Measurements from ENCODE around the gene LCN6.
"Not testable (repeated sequence)": the region's sequence is repeated elsewhere in the genome, so short reads cannot be mapped to it uniquely, and the experiment has no call there.

The LCN6 gene

GRCh38 chr9:136712690-136713544, 35.4 kb downstream of the LCN6 start:
- Histone ChIP-seq H3F3A (ENCODE audit: low read depth) (no peaks in the 10 kb centered on the region), H3K9me2 (replicated peaks; ENCODE audit: low read depth, low read length) (no peaks in the 10 kb centered on the region), H3K27me3 (ENCODE audit: insufficient read depth, low read length, poor library complexity, severe bottlenecking) (no peaks in the 10 kb centered on the region), H2AFZ (ENCODE audit: low read length) (no peak overlapping the region), H3K4me3 (ENCODE audit: low read length, poor library complexity, severe bottlenecking) (no peak overlapping the region), H3K4me1 (ENCODE audit: insufficient read depth, low read length, poor library complexity, severe bottlenecking) (no peaks in the 10 kb centered on the region), H3K36me3 (ENCODE audit: insufficient read depth, low read length) (no peaks in the 10 kb centered on the region), H3K79me2 (ENCODE audit: insufficient read depth, low read length) (no peaks in the 10 kb centered on the region), H3K9me3 (ENCODE audit: insufficient read depth, low read depth, low read length) (no peaks in the 10 kb centered on the region), H3K4me2 (ENCODE audit: low read depth, low read length, poor library complexity, severe bottlenecking) (no peak overlapping the region), H3K9ac (ENCODE audit: low read depth, low read length, poor library complexity, severe bottlenecking) (no peak overlapping the region), H4K20me1 (ENCODE audit: insufficient read depth, low read length, poor library complexity, severe bottlenecking) (no peaks in the 10 kb centered on the region)
- TF ChIP-seq EZH2phosphoT487 (IDR thresholded peaks at IDR 0.05; ENCODE audit: borderline replicate concordance) = no peak
- no peak for TF ChIP-seq CTCF (conservative IDR thresholded peaks at IDR 0.05; ENCODE audit: low read length)

- no peak within 1 kb of the TSS for H3K4me2 ChIP-seq (ENCODE audit: low read depth, low read length, poor library complexity, severe bottlenecking)
Observed at GRCh38 chr9:136711751-136712689, 36.3 kb downstream of the LCN6 start, which contains the start of gene DIPK1B. Gene DIPK1B, plus strand, starts transcription at chr9:136712572. Its CDS starts 94 bp downstream, at chr9:136712666.

DNA sequence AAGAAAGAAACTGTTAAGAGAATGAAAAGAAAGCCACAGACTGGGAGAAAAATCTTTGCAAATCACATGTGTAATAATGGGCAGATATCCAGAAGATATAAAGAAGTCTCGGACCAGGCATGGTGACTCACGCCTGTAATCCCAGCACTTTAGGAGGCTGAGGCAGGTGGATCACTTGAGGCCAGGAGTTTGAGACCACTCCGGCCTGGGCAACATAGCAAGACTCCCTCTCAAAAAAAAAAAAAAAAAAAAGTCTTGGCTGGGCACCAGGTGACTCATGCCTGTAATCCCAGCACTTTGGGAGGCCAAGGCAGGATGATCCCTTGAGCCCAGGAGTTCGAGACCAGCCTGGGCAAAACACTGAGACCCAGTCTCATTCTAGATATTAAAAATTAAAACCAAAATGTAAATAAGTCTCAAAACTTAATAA, 37.1 kb downstream of the LCN6 start:
- not testable (repeated sequence) for H4K20me1 ChIP-seq (ENCODE audit: insufficient read depth, low read length, poor library complexity, severe bottlenecking); H3K27me3 ChIP-seq (ENCODE audit: insufficient read depth, low read length, poor library complexity, severe bottlenecking); H3K4me2 ChIP-seq (ENCODE audit: low read depth, low read length, poor library complexity, severe bottlenecking); H3F3A ChIP-seq (ENCODE audit: low read depth); H3K9ac ChIP-seq (ENCODE audit: low read depth, low read length, poor library complexity, severe bottlenecking); H3K4me3 ChIP-seq (ENCODE audit: low read length, poor library complexity, severe bottlenecking); H3K9me2 ChIP-seq (replicated peaks; ENCODE audit: low read depth, low read length); H3K36me3 ChIP-seq (ENCODE audit: insufficient read depth, low read length); H3K9me3 ChIP-seq (ENCODE audit: insufficient read depth, low read depth, low read length); H2AFZ ChIP-seq (ENCODE audit: low read length); H3K4me1 ChIP-seq (ENCODE audit: insufficient read depth, low read length, poor library complexity, severe bottlenecking); H3K79me2 ChIP-seq (ENCODE audit: insufficient read depth, low read length)

More at GRCh38 chr9:136711751-136712689, 36.3 kb downstream of the LCN6 start, which contains the start of gene DIPK1B:
- Histone ChIP-seq H3K9ac (ENCODE audit: low read depth, low read length, poor library complexity, severe bottlenecking) (no peak within 1 kb of the TSS), H3K36me3 (ENCODE audit: insufficient read depth, low read length) (no peaks in the 10 kb centered on the region), H3K4me1 (ENCODE audit: insufficient read depth, low read length, poor library complexity, severe bottlenecking) (no peaks in the 10 kb centered on the region), H3K79me2 (ENCODE audit: insufficient read depth, low read length) (no peaks in the 10 kb centered on the region), H2AFZ (ENCODE audit: low read length) (no peak within 1 kb of the TSS), H3K9me2 (replicated peaks; ENCODE audit: low read depth, low read length) (no peaks in the 10 kb centered on the region), H3K27me3 (ENCODE audit: insufficient read depth, low read length, poor library complexity, severe bottlenecking) (no peaks in the 10 kb centered on the region), H3K9me3 (ENCODE audit: insufficient read depth, low read depth, low read length) (no peaks in the 10 kb centered on the region), H4K20me1 (ENCODE audit: insufficient read depth, low read length, poor library complexity, severe bottlenecking) (no peaks in the 10 kb centered on the region), H3K4me3 (ENCODE audit: low read length, poor library complexity, severe bottlenecking) (no peak within 1 kb of the TSS), H3F3A (ENCODE audit: low read depth) (no peaks in the 10 kb centered on the region)
- TF ChIP-seq CTCF (conservative IDR thresholded peaks at IDR 0.05; ENCODE audit: low read length) (no peak), EZH2phosphoT487 (IDR thresholded peaks at IDR 0.05; ENCODE audit: borderline replicate concordance) (no peak)

Data from Loucy (cell line).